Measurements from ENCODE around the gene PHTF2.

The PHTF2 gene

DNA sequence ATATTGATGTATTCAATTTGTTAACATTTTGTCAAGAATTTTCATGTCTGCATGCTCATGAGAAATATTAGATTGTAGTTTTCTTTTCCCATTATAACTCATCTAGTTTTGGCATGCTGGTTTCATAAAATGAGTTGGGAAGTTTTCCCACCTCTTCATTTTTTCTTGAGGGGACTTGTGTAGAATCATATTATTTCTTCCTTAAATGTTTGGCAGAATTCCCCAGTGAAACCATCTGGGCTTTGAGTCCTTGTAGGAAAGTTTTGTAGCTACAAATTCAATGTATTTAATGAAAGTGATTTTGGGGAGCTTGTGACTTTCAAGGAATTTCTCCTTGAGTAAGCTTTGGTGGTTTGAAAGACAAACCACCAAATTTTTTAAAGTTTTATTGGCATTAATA lies 173.2 kb downstream of the PHTF2 start:
- Histone ChIP-seq H3K4me3 (replicated peaks; ENCODE audit: insufficient read depth, low read length) (no peak overlapping the region), H3K27ac (replicated peaks) (no peak overlapping the region), H3K27me3 (ENCODE audit: insufficient read depth, poor library complexity, severe bottlenecking) (no peaks in the 10 kb centered on the region)
- TF ChIP-seq POLR2AphosphoS5 (IDR thresholded peaks at IDR 0.05; ENCODE audit: low read depth) = no peak
- TF ChIP-seq, protein P1, sequence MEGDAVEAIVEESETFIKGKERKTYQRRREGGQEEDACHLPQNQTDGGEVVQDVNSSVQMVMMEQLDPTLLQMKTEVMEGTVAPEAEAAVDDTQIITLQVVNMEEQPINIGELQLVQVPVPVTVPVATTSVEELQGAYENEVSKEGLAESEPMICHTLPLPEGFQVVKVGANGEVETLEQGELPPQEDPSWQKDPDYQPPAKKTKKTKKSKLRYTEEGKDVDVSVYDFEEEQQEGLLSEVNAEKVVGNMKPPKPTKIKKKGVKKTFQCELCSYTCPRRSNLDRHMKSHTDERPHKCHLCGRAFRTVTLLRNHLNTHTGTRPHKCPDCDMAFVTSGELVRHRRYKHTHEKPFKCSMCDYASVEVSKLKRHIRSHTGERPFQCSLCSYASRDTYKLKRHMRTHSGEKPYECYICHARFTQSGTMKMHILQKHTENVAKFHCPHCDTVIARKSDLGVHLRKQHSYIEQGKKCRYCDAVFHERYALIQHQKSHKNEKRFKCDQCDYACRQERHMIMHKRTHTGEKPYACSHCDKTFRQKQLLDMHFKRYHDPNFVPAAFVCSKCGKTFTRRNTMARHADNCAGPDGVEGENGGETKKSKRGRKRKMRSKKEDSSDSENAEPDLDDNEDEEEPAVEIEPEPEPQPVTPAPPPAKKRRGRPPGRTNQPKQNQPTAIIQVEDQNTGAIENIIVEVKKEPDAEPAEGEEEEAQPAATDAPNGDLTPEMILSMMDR (IDR thresholded peaks at IDR 0.05; ENCODE audit: insufficient read depth, low read length) = no peak
- no peak for TF ChIP-seq SPI1 (IDR thresholded peaks at IDR 0.05; ENCODE audit: borderline replicate concordance, low read depth)
- no peak for TF ChIP-seq GABPA (IDR thresholded peaks at IDR 0.05; ENCODE audit: low read depth)
- no peak for TF ChIP-seq REST (IDR thresholded peaks at IDR 0.05; ENCODE audit: insufficient replicate concordance, low read depth)
- no peak for DNase-seq (ENCODE audit: low read depth in 1 of 2, low spot score in 1 of 2)

- no peaks in the 10 kb centered on the region for H3K27me3 ChIP-seq (ENCODE audit: insufficient read depth, poor library complexity, severe bottlenecking)
- DNase-seq (ENCODE audit: low read depth in 1 of 2, low spot score in 1 of 2) = peak in 1 of 2 experiments; percentile 52
- TF ChIP-seq POLR2AphosphoS5 (IDR thresholded peaks at IDR 0.05; ENCODE audit: low read depth) (no peak), SPI1 (IDR thresholded peaks at IDR 0.05; ENCODE audit: borderline replicate concordance, low read depth) (peak; percentile 26; the same call in 1 of the 2 replicates), GABPA (IDR thresholded peaks at IDR 0.05; ENCODE audit: low read depth) (no peak)
- H3K27ac ChIP-seq (replicated peaks) = no peak overlapping the region
- H3K4me3 ChIP-seq (replicated peaks; ENCODE audit: insufficient read depth, low read length) = no peak overlapping the region
These were observed 177.3 kb downstream of the PHTF2 start for GRCh38 chr7:77975672-77976480.

DNA sequence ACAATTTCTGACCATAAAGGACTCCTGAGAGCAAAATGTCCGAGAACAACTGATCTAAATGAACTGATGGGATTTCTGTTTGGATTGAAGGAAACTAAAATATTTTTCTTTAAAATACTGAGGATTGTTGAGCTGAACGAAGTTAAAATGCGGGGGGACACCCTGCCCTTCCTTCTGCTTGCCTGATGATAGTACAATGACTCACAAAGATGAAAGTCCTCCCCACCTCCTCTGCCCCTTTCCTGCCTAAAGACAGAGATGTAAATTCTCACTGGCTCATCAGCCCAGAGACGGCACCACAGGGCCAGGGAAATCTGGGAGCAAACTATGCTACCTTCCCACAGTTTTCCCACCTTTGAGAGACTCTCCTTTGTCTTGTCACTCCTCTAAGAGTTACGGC lies 180.6 kb downstream of the PHTF2 start:
- Histone ChIP-seq H3K27me3 (ENCODE audit: insufficient read depth, poor library complexity, severe bottlenecking) (no peaks in the 10 kb centered on the region), H3K27ac (replicated peaks) (no peak overlapping the region), H3K4me3 (replicated peaks; ENCODE audit: insufficient read depth, low read length) (no peak overlapping the region)
- DNase-seq (ENCODE audit: low read depth in 1 of 2, low spot score in 1 of 2) = no peak
- TF ChIP-seq POLR2AphosphoS5 (IDR thresholded peaks at IDR 0.05; ENCODE audit: low read depth) = no peak
- TF ChIP-seq SPI1 (IDR thresholded peaks at IDR 0.05; ENCODE audit: borderline replicate concordance, low read depth) = no peak
- TF ChIP-seq, protein P1 (IDR thresholded peaks at IDR 0.05; ENCODE audit: insufficient read depth, low read length) = no peak
- no peak for TF ChIP-seq GABPA (IDR thresholded peaks at IDR 0.05; ENCODE audit: low read depth)
- no peak for TF ChIP-seq REST (IDR thresholded peaks at IDR 0.05; ENCODE audit: insufficient replicate concordance, low read depth)

DNA sequence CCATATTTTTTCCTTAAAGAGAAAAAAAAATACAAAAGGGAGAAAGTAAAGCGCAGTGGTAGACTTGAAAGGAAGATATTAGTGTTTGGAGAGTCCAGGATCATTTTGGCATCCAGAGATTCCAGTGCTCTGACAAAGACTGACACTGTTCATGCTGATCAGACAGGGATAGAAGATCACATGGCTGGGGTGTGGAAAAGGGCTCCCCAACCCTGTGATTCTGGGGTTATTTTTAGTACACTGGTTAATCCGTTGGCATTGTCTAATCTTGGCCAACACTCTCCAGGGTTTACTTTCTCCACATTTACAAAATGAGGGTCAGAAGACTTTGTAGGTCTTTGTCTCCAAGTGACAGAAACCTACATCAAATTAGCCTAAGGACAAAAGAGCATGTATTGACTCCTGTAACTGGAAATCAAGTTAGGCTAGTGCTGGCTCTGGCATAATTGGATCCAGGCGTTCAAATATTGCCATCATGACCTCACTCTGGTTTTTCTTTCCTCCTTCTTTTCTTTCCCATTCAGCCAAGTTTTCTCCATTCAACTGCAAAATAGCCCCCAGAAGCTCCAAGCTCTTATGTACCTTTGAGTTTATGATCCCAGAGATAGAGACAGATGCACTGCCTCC lies 181.6 kb downstream of the PHTF2 start:
- TF ChIP-seq REST (IDR thresholded peaks at IDR 0.05; ENCODE audit: insufficient replicate concordance, low read depth) (no peak), GABPA (IDR thresholded peaks at IDR 0.05; ENCODE audit: low read depth) (no peak), POLR2AphosphoS5 (IDR thresholded peaks at IDR 0.05; ENCODE audit: low read depth) (no peak), SPI1 (IDR thresholded peaks at IDR 0.05; ENCODE audit: borderline replicate concordance, low read depth) (no peak)
- TF ChIP-seq, protein P1 (IDR thresholded peaks at IDR 0.05; ENCODE audit: insufficient read depth, low read length) = no peak
- Histone ChIP-seq H3K4me3 (replicated peaks; ENCODE audit: insufficient read depth, low read length) (no peak overlapping the region), H3K27ac (replicated peaks) (no peak overlapping the region), H3K27me3 (ENCODE audit: insufficient read depth, poor library complexity, severe bottlenecking) (no peaks in the 10 kb centered on the region)
- DNase-seq (ENCODE audit: low read depth in 1 of 2, low spot score in 1 of 2) = no peak
